Ishikawa (cell line): ENCODE results near the gene WDR62.

Source experiments
- CEBPB ChIP-seq: IDR thresholded peaks from 2 replicates; pipeline ENCODE4 v1.6.1; 2012
- CREB1 ChIP-seq: IDR thresholded peaks from 2 replicates; pipeline ENCODE4 v1.6.1; 2012; ENCODE audit warnings: low read depth
- EGR1 ChIP-seq: IDR thresholded peaks from 2 replicates; pipeline ENCODE4 v1.6.1; 2012
- EP300 ChIP-seq: IDR thresholded peaks from 2 replicates; pipeline ENCODE4 v1.6.1; 2012; ENCODE audit warnings: borderline replicate concordance
- FOXM1 ChIP-seq: IDR thresholded peaks from 2 replicates; pipeline ENCODE4 v1.6.1; 2012; ENCODE audit warnings: low read depth, borderline replicate concordance
- NFIC ChIP-seq: IDR thresholded peaks from 2 replicates; pipeline ENCODE4 v1.6.1; 2012
- RAD21 ChIP-seq: IDR thresholded peaks from 2 replicates; pipeline ENCODE4 v1.6.1; 2012; ENCODE audit warnings: low read depth
- TAF1 ChIP-seq: IDR thresholded peaks from 2 replicates; pipeline ENCODE4 v1.6.1; 2012; ENCODE audit warnings: low read depth, mild to moderate bottlenecking
- TCF12 ChIP-seq: IDR thresholded peaks from 2 replicates; pipeline ENCODE4 v1.6.1; 2012; ENCODE audit warnings: low read depth
- TEAD4 ChIP-seq: IDR thresholded peaks from 2 replicates; pipeline ENCODE4 v1.6.1; 2012
- USF1 ChIP-seq: IDR thresholded peaks from 2 replicates; pipeline ENCODE4 v1.6.1; 2012
- YY1 ChIP-seq: IDR thresholded peaks from 2 replicates; pipeline ENCODE4 v1.6.1; 2012; ENCODE audit warnings: low read depth
- ZBTB7A ChIP-seq: IDR thresholded peaks from 2 replicates; pipeline ENCODE4 v1.6.1; 2012; ENCODE audit warnings: low read depth
- TF ChIP-seq, protein P1 (sequence below): IDR thresholded peaks from 2 replicates; pipeline ENCODE4 v1.6.1; 2012; ENCODE audit warnings: low read depth, mild to moderate bottlenecking
- TF ChIP-seq, protein P2 (sequence below): IDR thresholded peaks from 2 replicates; pipeline ENCODE4 v1.6.1; 2012

Gene WDR62

DNA sequence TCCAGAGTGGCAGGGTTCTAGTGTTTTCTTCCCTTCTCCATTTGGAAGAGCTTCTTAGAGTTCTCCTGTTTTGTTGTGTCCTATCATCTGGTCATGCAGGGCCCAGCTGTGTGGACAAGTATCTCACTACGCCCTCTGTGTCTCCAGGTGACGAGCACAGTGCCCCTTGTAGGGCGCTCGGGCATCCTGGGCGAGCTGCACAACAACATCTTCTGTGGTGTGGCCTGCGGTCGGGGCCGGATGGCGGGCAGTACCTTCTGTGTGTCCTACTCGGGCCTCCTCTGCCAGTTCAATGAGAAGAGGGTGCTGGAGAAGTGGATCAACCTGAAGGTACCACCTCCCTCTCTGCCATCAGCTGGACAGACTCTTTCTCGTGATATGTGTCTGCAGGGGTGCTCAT, 13.0 kb downstream of the WDR62 start:
- TF ChIP-seq USF1, result no peak
- no peak for TF ChIP-seq RAD21
- TF ChIP-seq EP300, result no peak
- TF ChIP-seq TEAD4, result no peak
- no peak for TF ChIP-seq TAF1
- TF ChIP-seq YY1, result no peak

GRCh38 chr19:36072081-36072480, 17.4 kb downstream of the WDR62 start:
- no peak for TF ChIP-seq CEBPB
- no peak for TF ChIP-seq TEAD4
- no peak for TF ChIP-seq TCF12
- no peak for TF ChIP-seq ZBTB7A
- TF ChIP-seq, protein P1, sequence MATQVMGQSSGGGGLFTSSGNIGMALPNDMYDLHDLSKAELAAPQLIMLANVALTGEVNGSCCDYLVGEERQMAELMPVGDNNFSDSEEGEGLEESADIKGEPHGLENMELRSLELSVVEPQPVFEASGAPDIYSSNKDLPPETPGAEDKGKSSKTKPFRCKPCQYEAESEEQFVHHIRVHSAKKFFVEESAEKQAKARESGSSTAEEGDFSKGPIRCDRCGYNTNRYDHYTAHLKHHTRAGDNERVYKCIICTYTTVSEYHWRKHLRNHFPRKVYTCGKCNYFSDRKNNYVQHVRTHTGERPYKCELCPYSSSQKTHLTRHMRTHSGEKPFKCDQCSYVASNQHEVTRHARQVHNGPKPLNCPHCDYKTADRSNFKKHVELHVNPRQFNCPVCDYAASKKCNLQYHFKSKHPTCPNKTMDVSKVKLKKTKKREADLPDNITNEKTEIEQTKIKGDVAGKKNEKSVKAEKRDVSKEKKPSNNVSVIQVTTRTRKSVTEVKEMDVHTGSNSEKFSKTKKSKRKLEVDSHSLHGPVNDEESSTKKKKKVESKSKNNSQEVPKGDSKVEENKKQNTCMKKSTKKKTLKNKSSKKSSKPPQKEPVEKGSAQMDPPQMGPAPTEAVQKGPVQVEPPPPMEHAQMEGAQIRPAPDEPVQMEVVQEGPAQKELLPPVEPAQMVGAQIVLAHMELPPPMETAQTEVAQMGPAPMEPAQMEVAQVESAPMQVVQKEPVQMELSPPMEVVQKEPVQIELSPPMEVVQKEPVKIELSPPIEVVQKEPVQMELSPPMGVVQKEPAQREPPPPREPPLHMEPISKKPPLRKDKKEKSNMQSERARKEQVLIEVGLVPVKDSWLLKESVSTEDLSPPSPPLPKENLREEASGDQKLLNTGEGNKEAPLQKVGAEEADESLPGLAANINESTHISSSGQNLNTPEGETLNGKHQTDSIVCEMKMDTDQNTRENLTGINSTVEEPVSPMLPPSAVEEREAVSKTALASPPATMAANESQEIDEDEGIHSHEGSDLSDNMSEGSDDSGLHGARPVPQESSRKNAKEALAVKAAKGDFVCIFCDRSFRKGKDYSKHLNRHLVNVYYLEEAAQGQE, result no peak
- no peak for TF ChIP-seq YY1
- no peak for TF ChIP-seq RAD21
- TF ChIP-seq EP300, result no peak
- no peak for TF ChIP-seq EGR1
- TF ChIP-seq USF1, result no peak
- TF ChIP-seq FOXM1, result no peak
- no peak for TF ChIP-seq CREB1
- TF ChIP-seq, protein P2, sequence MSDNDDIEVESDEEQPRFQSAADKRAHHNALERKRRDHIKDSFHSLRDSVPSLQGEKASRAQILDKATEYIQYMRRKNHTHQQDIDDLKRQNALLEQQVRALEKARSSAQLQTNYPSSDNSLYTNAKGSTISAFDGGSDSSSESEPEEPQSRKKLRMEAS, result no peak
- TF ChIP-seq NFIC, result no peak
- no peak for TF ChIP-seq TAF1

DNA sequence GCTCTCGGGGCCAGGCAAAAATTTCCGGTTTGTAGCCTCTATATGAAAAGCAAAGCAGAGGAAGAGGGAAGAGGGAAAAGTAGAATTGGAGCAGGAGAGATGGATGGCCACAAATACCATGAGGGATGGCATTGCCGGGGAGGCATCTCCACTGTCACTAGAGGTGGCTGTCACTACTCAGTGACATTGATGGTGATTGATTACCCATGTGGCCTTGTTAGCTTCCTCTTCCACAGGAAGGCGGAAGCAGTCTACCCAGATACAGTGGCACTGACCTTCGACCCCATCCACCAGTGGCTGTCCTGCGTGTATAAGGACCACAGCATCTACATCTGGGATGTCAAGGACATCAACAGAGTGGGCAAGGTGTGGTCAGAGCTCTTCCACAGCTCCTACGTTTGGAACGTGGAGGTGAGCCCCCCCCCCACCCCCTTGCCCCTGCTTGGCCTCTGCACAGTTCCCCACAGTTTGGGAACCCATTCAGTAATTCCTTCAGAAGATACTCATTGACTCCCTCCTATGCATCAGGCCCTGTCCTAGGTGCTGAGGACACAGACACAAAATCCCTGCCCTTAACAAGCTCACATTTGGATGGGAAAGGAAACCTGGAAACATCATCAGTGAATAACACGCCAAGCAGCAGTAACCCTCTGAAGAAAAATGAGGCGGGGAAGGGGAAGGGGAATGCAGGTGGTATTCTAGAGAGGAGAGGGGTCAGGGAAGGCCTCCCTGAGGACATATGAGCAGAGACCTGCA, 18.6 kb downstream of the WDR62 start:
- TF ChIP-seq, protein P1, result peak; percentile 72
- no peak for TF ChIP-seq TEAD4
- TF ChIP-seq NFIC, result no peak
- no peak for TF ChIP-seq TCF12
- TF ChIP-seq ZBTB7A, result no peak

- TF ChIP-seq CEBPB, result no peak
- no peak for TF ChIP-seq TAF1
- TF ChIP-seq, protein P2, result no peak
- no peak for TF ChIP-seq RAD21
- TF ChIP-seq FOXM1, result no peak
- no peak for TF ChIP-seq CREB1
- no peak for TF ChIP-seq ZBTB7A
- no peak for TF ChIP-seq USF1
- TF ChIP-seq, protein P1, result no peak
- TF ChIP-seq TEAD4, result no peak
Observed at GRCh38 chr19:36079389-36079945, 24.8 kb downstream of the WDR62 start.
